ENCODE data around the gene RB1.

Gene RB1

DNA sequence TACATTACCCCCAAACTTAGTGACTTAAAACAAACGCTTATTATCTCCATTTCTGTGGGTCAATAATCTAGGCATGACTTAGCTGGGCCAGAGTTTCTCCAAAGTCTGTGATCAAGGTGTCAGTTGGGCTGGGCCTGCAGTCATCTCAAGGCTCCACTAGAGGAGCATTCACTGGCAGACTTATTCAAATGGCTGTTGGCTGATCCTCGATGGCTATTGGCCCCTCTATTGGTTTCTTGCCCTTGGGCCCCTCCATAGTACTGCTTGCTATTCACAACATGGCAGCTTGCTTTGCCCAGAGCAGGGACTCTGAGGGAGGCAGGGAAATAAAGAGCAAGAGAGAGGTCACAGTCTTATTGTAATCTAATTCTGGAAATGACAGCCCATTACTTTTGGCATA is 171.7 kb downstream of the RB1 start:
- DNase-seq = no peak

GRCh38 chr13:48476215-48476614 is 172.7 kb downstream of the RB1 start:
- DNase-seq = no peak

GRCh38 chr13:48476686-48477085 is 173.1 kb downstream of the RB1 start:
- DNase-seq = no peak

GRCh38 chr13:48477191-48477855 is 173.8 kb downstream of the RB1 start:
- no peak for DNase-seq

GRCh38 chr13:48478391-48478790 is 174.8 kb downstream of the RB1 start:
- no peak for DNase-seq

DNA sequence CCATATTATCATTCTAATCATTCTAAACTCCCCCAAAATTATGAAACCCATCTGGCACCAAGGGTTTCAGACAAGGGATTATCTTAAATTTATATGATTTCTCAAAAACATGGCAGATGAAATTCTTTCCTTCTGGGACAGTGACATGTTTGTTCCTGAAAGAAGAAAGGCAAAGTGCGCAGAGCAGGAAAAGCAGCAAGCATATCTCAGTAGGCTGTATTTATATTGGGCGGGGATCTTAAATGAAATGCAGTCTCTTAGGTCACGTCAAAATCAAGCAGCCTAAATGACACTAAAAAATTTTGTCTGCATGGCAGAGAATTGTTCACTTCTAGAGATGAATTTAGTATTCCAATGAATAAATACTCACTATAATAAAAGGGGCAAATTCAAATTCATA is 180.0 kb downstream of the RB1 start:
- DNase-seq = no peak

- no peak for DNase-seq
Measured at GRCh38 chr13:48485432-48485831, 181.9 kb downstream of the RB1 start.

DNA sequence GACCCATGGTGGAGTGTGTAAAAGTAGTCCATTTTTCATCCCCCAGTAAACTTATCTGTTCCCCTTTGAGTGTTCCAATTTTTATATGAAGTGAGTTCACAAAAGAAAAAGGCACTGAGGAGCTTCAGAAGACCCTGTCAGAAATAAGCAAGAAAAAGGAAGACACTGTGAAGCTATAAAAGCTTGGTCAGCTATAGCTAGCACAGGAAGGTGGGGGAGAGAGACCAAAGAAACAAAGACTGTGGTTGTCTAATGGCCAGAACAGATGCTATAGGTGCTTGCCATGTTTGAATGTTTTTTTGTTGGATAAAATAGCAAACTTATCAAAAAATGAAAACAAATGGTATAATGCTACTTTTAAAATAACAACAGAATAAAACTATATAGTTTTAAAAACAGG is 182.8 kb downstream of the RB1 start:
- DNase-seq = no peak

DNA sequence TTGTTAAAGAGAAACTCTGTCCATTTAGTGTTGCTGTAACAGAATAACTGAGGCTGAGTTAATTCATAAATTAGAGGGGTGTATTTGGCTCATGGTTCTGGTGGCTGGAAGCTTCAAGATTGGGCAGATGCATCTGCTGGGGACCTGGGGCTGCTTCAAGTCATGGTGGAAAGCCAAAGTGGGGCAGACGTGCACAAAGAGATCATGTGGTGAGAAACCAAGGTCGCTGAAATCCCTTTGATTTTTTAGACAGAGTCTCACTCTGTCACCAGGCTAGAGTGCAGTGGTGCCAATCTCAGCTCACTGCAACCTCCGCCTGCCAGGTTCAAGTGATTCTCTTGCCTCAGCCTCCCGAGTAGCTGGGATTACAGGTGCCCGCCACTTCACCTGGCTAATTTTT is 183.3 kb downstream of the RB1 start:
- DNase-seq = no peak

- no peak for DNase-seq
Measured at GRCh38 chr13:48487968-48488367, 184.4 kb downstream of the RB1 start.

DNA sequence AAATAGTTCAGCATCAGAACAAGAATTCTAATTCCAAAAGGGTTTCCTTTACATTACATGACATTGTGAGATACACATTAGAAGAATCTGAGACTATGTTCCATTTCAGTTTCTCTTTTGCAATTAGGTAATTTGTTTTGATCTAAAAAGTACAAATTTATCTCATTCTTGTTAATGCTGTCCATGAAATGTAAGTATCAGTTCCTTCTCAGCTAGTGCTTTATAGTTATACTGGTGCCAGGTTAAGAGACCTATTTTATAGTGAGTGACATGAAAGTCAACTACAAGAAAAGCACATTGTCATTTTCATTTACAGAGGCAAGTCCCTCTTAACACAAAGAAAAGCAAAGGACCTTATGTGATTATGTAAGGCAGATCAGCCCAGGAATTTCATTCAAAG is 185.4 kb downstream of the RB1 start:
- no peak for DNase-seq

DNA sequence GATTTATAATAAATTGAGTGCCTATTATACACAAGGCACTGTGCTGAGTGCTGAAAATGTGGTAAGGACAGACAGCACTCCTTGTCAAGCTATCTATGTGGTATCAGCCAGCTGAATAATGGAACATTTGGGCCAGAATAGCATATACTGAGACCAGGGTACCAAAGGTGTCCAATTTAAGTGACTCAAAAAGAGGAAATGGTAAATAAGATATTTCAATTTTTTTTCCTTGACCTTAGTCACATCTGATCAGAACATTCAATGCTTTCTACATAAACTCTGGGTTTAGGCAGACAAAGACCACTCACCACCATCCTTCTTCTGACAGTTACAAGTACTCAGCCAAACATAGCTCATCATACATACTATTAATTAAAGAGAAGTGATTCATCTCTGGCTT is 186.1 kb downstream of the RB1 start:
- DNase-seq = no peak

- no peak for DNase-seq
Measured at GRCh38 chr13:48490241-48490640, 186.7 kb downstream of the RB1 start.

GRCh38 chr13:48491423-48492095 is 188.0 kb downstream of the RB1 start:
- no peak for DNase-seq

DNA sequence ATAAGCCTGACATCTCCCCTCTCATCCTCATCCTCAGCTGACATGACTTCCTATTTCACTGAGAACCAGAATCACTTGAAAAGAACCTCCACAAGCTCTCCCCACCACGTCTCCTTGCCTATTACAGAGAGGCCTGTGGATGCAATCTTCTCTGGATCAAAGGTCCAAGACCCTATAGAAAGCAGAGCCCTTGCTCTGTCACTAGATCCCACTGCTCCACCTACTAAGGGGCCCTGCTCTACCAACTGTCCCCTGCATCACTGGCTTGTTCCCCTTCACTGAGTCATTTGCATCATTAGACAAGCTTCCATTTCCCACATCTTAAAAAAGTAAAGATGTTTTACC is 188.5 kb downstream of the RB1 start:
- DNase-seq = no peak

DNA sequence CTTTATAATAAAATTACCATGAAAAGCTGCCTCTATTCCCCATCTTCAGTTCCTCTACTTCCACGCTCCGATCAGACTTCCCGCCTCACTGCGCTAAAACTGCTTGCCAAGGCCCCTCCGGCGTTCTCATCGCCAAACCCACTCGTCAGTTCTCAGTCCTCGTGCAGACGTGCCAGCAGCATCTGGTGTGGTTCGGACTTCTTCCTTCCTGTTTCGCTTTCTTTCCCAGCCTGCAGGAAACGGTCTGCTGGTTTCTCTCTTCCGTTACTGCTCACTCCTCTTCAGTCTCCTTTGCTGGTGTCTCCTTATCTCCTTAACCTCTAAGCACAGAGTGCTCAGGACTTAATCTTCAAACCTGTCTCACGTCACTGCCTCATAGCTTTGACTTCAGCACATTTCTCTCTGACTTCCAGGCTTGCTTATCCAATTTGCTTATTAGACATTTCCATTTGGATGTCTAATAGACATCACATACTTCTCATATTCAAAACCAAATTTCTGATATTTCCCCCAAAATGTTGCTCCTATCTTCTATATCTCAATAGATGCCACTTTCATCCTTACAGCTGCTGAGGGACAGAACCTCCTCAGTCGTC is 189.0 kb downstream of the RB1 start:
- DNase-seq = no peak

GRCh38 chr13:48493066-48493765 is 189.7 kb downstream of the RB1 start:
- no peak for DNase-seq

GRCh38 chr13:48493851-48494250 is 190.3 kb downstream of the RB1 start:
- no peak for DNase-seq

GRCh38 chr13:48494874-48495273 is 191.3 kb downstream of the RB1 start:
- DNase-seq = no peak

DNA sequence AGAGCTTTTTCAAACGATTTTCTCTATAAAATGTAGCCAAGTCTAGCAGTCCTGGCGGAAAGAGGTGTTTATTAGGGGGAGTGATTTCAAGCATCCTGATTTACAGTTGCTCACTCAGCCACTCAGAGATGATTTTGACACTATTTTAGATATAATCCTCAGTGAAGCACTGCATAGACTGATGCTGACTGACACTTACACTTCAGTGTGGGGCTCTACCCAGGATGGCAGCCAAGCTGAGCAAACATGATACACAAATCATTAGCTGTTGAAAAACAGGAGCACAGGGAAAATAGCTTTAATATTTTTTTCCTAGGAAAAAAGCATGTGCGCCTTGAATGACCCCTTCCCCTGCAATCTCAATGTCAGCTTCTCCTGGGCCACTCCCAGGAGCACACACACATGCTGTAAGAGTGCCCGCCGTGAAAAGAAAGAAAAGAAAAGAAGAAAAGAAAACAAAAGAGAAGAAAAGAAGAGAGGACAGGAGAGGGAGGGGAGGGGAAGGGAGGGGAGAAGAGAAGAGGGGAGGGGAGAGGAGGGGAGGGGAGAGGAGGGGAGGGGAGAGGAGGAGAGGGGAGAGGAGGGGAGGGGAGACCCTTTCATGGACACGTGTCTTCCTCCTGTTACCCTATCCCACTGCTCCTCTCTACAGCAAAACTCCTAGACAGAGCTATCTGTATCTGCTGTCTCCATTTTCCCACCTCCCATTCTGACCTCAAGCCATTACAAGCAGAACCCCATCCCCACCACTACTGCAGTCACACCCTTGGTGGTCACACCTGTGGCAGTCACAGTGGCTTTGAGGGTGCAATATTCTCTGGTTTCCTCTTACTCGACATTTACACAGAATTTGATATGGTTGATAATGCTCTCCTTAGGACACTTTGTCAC is 193.0 kb downstream of the RB1 start:
- DNase-seq = no peak

DNA sequence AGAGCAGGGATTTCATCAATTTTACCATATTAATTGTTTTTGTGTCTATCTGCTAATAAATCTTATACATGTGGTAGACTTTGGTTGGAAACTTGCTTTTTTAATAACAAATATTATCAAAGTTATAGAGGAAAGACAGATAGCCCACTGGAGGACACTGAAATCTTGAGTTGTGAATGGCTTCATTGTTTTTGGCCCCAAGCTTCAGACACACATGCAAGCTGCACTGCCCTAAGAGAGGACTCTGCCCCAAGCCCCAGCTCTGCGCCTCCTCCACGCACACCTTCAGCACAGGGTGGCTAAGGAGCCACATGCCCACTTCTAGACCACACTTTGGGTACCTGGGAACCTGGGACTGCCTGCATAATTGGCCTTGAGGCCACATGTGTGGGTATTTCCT is 194.1 kb downstream of the RB1 start:
- DNase-seq = no peak

- DNase-seq = peak; percentile 23
Measured at GRCh38 chr13:48500652-48501197, 197.2 kb downstream of the RB1 start.

GRCh38 chr13:48501705-48502104 is 198.2 kb downstream of the RB1 start:
- no peak for DNase-seq

All from NCI-H226 (cell line).